ENCODE results near the gene BNIP2.
"Not testable (repeated sequence)": the region's sequence is repeated elsewhere in the genome, so short reads cannot be mapped to it uniquely, and the experiment has no call there.

BNIP2 gene, protein sequence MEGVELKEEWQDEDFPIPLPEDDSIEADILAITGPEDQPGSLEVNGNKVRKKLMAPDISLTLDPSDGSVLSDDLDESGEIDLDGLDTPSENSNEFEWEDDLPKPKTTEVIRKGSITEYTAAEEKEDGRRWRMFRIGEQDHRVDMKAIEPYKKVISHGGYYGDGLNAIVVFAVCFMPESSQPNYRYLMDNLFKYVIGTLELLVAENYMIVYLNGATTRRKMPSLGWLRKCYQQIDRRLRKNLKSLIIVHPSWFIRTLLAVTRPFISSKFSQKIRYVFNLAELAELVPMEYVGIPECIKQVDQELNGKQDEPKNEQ

DNA sequence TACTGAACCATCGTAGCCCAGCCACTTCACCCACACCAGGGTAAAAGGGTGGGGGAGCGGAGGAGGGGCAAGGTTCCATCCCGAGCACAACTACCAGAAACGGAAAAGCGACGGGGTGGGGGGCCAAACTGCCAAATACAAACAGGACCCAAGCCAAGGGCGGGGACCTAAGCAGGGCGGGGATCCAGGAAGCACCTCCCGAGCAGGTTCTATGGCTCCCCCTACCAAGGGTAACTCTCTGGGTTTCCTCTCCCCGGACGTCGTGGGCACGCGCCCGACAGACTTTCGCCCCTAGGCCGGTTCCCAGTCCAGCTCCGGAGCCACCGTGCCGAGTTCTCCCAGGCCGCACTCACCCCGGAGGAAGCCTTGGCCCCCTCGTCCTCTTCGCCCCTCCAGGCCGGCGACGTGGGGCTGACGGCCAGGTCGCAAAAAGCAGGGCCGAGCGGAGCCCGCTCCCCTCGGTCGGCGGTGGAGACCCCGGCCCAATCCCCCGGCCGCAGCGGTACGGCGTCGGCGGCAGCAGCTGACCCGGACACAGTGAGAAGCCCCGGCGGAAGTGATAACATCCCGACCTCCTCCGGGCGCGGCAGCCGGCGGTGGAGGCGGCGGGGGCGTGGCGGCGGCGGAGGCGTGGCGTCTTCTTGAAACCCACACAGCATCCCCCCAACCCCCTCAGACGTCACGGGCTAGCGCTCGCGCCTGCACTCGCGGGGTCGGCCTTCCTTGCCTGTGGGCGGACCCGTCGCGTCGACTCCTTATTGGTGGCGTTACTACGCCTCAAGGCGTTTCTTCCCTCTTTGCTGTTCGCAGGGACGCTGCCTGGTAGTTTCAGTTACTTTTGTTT, at the start of gene BNIP2:
TSS of gene BNIP2 (minus strand) at position 539 of the 844 bp plus-strand sequence. CDS start 6,863 bp downstream, outside the sequence.
- peak; percentile 96 for DNase-seq (ENCODE audit: low read depth)

DNA sequence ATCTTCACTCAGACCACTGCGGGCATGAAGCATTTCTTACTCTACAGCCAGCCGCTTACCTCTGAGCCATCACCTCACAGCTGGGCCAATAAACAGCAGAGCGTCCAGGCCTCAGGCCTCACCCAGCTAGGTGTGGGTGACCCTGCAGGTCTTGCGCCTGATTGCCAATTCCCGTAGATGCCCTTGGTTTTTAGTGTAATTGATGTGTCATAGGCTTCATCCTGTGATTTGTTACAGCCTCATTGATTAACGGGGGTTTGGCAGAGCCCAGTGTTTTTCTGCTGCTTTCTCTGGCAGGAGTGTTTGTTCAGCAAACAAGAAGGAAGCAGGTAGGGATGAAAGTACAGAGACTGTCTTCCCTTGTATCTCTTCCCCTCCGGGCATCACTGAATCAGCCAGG, 49.6 kb upstream of the BNIP2 start:
- no peak for DNase-seq (ENCODE audit: low read depth)

DNA sequence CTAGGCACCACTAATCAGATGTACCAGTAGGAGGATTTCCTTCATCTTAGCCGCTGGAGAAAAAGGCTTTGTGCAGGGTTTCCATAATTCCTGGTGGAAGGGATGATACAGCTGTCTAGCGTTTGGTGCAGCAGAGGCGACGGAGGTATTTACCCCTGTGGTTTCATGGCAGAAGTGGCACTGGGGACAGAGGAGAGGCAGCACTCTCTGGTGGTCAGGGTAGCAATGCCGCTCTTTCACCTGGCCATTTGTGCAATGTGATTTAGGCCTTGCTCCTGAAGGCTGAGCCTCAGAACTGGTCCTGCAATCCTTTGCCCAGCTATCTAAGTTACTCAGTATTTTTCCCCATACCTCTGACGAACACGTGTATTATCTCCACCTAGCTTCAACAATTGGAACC, 47.1 kb upstream of the BNIP2 start:
- DNase-seq (ENCODE audit: low read depth): no peak

DNA sequence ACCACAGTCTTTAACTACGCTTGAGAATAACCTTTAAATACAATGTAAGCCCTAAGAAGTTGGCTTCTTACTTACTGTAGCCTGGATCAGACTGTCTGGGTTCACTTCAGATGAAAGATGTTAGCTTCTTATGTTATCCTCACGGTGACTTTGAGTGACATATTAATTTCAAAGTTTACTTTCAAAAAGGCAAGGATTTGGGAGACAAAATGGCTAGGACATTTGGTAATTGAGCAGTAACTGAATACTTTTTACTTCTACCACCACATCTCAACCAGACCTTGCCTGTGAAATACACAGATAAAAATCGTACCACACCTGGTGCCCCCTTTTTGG, 36.0 kb upstream of the BNIP2 start:
- DNase-seq (ENCODE audit: low read depth): no peak

DNA sequence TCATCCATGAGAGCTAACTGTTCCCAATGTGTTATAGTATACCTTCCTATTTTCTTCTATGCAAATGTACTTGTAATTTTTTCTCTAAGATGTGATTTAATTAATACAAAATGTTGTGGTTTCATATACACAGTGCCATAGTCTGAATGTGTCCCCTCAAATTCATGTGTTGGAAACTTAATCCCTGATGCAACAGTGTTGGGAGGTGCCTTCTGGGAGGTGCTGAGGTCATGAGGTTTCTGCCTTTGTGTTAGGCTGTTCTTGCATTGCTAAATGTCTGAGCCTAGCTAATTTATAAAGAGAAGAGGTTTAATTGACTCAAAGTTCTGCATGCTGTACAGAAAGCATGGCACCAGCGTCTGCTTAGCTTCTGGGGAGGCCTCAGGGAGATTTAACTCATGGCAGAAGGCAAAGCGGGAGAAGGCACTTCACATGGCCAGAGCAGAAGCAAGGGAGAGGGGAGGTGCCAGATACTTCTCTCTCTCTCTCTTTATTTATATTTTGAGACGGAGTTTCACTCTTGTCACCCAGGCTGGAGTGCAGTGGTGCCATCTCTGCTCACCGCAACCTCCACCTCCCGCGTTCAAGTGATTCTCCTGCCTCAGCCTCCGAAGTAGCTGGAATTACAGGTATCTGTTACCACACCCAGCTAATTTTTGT, 34.7 kb upstream of the BNIP2 start:
- DNase-seq (ENCODE audit: low read depth): no peak

DNA sequence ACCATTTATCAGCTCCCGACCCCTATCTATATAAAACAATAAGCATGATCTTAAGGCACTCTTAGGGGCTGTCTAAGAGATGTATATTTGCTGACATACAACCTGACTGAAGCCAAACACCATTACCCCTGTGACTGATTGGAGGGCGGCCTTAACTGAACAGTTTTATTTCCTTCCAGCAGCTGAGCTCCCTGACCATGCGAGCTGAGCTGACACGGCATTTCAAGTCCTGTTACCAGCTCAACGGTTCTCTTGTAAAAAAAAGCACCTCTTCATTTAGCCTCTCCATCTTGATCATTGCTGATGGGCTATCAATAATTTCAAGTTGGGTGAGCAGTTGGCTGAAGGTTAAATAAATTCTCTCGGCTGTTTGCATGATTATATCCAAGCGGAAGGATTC, 33.4 kb upstream of the BNIP2 start:
- no peak for DNase-seq (ENCODE audit: low read depth)

DNA sequence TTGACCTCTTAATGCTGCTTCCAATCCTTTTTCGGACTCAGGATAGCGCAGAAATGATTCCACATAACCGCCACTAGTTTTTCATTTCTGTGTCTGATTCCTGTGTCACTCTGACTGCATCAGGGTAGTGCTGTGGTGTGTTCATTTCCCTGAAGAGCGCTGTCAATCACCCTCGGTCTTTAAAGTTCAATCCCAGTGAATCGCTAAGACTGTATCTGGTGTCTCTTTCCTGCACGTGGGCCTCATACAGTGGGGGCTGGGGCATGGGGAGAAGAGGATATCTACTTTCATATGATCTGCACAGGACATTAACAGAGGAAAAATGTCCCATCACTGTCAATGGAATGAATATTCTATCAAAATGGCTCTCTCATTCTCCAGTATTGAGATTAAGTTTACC, 32.9 kb upstream of the BNIP2 start:
- no peak for DNase-seq (ENCODE audit: low read depth)

DNA sequence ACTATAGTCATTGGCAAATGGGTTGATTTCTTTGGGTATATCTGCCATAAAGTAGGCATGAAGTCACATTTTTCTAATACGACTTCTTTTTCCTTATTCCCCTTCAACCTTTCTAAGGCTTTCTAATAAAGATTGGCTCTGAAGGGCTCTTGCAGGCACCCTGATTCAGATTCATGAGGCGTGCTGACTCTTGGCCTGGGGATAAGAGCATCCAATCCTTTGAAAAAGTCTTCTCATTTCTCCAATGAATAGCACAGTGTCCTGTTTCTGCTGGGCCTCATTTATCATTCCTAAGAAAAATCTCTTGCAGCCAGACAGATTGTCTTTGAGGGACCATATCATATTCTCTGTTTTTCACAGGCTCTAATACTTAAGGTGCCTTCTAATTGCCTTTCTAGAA, 32.3 kb upstream of the BNIP2 start:
- no peak for DNase-seq (ENCODE audit: low read depth)

DNA sequence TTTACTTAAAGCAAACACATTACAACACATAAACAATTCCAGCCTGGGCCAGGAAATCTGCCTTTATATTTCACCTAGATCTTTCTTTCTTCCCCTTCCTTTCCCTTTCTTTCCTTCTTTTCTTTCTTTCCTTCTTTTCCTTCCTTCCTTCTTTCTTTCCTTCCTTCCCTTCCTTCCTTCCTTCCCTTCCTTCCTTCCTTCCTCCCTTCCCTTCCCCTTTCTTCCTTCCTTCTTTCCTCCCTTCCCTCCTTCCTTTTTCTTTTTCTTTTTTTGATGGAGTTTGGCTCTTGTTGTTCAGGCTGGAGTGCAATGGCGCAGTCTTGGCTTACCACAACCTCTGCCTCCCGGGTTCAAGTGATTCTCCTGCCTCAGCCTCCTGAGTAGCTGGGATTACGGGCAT, 24.1 kb upstream of the BNIP2 start:
- no peak for DNase-seq (ENCODE audit: low read depth)

DNA sequence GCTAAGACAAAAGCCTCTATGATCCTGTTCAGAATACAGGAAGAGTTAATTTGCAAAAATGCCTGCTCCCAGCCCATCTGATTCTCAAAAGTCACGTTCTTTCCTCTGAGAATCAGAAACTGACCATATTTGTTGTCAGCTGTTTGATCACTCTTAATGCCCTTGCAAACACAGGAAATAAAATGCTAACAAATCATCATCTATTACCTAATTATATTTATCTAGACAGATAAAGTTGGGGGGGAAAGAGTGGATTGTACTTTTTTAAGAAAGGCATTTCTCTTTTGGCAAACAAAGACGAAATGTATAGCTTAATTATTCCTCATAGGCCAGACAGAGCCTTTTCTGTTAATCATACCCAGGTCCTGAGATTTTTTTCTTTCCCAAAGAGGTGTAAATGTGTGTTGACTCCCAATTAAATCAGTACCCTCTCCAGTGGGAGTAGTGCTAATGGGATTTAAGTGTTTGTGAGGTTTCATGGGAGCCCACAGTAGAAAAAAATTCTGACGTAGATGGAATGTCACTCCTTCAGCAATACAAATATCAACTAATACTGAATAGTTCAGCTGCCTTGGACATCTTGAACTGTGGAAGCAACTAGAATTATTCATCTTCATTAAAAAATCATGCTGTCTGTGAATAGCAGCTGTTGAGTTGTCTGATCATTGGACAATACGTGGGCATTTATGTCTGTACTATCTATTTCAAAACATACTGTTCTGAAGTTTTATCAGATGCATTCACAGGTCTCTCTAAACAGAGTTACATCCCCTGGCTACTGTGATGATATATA, 22.5 kb upstream of the BNIP2 start:
- no peak for DNase-seq (ENCODE audit: low read depth)

DNA sequence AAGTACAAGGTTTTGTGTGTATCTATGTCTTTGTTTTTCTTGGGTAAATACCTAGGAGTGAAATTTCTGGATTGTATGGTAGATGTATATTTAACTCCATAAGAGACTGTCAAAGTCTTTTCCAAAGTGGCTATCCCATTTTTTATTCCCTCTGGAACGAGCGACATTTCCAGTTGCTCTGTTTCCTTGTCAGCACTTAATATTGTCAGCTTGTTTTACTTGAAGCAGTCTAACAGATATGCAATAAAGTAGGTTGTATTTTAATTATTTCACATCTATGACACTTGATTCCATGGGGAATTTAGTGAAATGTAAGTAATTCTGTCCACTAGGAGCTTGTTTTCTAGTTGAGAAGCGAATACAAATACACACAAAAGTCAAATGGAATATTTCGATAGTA, 18.5 kb upstream of the BNIP2 start:
- no peak for DNase-seq (ENCODE audit: low read depth)

DNA sequence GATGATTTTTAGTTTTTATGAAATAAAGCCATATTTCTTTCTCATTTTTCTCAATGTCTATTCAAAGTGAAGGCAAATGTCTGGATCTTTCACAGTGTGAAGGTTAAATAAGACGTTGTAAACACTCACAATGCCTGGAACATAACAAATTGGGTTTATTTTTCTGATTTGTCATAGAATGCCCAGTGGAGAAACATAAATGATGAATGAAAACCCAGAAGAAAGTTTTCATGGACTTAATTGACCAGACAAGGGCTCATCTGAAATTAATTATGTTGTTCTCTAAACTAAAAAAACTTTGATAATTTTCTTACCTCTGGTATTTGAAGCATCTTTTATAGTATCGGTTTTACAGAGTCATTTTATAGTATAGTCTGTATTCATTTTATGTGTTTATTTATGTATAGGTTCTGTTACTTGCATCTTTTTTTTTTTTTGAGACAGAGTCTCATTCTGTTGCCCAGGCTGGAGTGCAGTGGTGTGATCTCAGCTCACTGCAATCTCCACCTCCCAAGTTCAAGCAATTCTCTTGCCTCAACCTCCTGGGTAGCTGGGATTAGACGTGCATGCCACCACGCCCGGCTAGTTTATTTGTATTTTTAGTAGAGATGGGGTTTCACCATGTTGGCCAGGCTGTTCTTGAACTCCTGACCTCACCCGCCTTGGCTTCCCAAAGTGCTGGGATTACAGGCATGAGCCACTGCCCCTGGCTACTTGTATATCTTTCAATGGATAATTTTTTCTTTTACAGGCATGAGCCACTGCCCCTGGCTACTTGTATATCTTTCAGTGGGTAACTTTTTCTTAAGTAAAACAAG, 15.1 kb upstream of the BNIP2 start:
- DNase-seq (ENCODE audit: low read depth): no peak

DNA sequence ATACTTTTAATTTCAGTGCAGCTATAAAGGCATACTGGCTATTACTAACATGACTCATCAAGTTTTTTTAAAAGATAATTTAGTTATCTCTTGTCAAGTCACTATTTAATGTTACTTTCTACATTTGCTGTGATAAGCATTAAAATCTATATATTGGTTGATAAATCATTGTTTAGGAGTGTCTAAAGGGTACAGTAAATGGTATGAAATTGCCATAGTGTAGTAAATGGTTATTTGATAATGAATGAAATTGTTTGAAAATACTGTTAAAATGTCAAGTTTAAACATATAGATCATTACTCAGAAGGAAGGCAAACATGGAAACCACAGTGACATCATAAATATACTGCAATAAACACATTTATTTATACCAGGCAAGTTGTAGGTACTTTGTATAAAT, 13.2 kb upstream of the BNIP2 start:
- DNase-seq (ENCODE audit: low read depth): no peak

DNA sequence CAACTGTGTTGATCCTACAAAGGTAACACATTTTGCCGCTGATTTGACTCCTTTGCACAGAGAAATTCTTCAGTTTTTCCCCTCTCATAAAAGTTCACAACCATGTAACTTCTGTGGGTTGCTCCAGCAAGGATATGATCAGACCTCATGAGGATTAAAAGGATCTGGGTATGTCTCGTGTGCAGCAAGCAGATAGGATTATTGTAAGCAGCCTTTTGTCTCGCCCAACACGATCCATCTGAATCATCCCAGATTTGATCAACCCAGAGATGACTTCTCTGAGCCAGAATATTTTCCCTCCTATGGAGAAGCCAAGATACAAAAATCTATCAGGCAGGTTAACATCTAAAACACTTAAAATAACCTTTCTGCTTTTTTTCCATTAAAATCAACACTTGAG, 12.8 kb upstream of the BNIP2 start:
- no peak for DNase-seq (ENCODE audit: low read depth)

DNA sequence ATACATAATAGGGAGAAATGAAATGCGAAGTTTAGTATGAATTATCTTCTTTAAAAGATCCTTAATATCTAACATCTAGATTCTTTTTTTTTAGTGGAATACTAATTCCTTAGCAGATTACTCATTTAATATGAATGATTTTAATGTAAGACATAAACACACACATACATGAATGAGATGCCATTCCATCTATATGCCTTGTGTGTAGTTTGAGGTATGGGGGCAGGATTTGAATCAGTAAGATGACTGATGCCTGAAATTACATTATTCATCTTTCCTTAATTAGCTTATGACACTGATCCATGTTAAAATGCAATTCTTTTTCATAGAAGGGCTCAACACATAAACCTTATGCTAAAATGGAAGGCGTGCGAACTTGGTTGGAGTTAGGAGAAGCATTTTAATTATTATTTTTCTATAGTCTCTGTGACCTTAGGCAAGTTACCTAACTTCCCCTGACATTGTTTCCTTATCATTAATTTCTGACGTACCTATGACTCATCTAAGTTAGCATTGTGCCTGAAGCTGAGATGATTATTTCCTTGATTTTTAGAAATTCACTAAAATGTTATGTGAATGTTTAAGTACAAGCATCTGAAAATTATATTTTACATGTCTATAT, 10.8 kb upstream of the BNIP2 start:
- DNase-seq (ENCODE audit: low read depth): no peak

DNA sequence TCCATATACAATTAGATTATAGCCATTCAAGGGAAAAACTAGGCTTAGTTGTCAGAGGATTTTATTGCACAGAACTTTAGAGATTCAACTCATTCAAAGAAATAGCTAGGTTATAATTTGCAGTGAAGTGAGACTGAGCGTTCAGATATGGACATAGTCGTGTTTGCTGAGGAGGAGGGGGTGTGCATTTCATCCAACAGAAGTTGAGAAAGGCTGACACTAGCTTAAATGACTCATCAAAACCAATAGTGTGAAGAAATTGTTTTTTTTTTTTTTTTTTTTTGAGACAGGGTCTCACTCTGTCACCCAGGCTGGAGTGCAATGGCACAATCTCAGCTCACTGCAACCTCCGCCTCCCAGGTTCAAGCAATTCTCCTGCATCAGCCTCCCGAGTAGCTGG, 8.9 kb upstream of the BNIP2 start:
- DNase-seq (ENCODE audit: low read depth): not testable (repeated sequence)

DNA sequence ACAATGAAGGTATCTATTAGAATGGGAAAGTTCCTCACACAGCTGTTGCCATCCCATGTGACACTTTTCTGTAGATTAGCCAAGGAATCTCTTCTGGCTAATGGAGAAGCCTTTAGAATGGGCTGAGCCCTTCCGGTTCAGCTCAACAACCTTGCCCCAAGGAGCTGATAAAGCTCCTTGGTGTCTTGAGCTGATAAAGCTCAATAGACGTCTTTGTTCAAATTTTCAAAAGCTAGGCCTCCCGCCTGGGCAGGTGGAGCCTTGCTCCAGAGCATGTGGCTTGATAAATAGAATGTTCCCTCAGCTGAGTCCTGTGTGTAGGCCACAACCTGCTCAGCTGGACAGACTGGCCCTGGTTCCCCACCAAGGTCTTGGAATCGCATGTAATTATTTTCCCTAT, 7.2 kb upstream of the BNIP2 start:
- no peak for DNase-seq (ENCODE audit: low read depth)

DNA sequence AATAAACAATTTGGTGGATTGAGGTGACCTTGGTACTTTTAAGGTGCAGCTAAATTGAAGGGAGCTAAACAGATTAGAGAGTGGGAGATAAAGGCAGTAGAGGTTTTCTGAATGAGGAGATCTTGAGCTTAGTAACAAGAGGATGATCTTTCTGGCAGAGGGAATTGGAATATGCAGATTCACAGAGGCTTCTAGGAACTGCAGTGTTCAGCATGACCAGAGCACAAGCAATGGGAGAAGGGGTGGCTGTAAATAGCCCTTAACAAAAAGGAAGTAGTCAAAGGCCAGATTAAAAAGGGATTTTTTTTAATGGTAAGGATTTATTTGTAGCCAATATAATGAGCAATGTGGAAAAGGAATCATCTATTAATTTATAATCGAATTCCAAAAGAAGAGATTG, 5.7 kb upstream of the BNIP2 start:
- DNase-seq (ENCODE audit: low read depth): no peak

DNA sequence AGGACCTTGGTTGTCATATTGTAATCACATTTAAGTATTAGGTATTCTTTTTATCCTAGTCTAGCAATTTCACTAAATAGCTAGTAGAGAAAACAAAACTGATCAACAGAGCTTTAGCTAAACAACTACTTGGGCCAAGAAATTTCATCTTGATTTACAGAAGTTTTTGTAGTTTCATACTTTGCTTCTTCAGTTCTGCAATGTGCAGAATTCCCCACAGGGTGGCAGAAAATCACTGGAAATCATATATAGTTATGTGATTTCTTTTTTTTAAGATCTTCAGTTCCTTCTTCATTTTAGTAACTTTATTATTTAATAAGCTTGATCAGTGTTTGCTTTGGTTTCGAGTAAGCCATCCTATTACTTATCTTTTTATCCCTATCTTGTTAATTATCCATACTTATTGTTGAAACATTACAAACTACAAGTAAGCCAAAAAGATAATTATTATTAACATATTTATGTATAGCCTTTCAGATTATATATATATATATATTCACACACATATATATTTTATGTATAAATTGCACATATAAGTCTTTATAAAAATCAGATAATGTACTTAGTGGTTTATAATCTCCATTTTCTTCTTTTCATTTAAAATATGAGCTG, 2.2 kb upstream of the BNIP2 start:
- DNase-seq (ENCODE audit: low read depth): no peak

DNA sequence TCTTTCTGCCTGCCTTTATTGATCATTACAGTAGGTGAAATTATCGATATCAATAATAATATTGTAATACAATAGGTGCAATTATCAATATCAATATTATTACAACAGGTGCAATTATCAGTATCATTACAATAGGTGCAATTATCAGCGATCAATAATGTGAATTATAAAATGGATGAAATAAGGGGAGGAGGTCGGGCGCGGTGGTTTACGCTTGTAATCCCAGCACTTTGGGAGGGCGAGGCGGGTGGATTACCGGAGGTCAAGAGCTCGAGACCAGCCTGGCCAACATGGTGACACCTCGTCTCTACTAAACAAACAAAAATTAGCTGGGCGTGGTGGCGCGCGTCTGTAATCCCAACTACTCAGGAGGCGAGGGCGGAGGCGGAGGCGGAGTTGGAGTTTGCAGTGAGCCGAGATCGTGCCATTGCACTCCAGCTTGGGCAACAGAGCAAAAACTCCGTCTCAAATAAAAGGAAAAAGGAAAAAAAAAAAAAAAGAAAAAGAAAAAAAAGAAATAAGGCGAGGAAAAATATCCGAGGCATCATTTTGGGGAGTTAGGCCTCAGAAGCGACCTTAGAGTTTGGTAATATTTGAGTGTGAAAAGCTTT, 611 bp upstream of the BNIP2 start:
- peak; percentile 36 for DNase-seq (ENCODE audit: low read depth)

Measured in activated T-helper 9 cell treated with anti-CD3 and anti-CD28 coated beads, Interleukin-2, amount 50 U/mL, for 16 hours (primary cell).